Measurements from ENCODE around the gene TTC23L.

DNA sequence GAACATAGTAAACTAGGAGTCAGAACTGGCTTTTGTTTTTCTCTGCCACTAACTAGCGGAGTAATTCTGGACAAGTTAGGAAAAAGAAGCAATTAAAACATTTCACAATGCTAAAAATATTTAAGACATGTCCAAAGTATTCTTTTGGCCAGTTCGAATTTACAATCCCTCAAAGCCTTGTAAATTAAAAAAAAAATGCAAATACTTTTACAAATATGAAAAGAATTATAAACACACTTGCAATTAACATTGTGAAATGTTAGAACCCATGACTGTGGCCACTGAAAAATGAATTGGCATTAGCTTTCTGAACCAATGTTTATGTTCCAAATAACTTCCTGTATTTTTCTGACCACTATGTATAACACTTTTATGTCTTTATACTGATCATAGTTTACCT lies 74.1 kb downstream of the TTC23L start:
- TF ChIP-seq EZH2 (IDR thresholded peaks at IDR 0.05) = no peak
- TF ChIP-seq POLR2AphosphoS5 (IDR thresholded peaks at IDR 0.05; ENCODE audit: borderline replicate concordance, low read depth, low read length) = no peak

Measured in SK-N-MC (cell line).